ENCODE results near the gene GP5. TPM values are rescaled to one million over a fixed set of nuclear protein-coding genes. Genes with fewer than 3 reads are reported as not detected.

The GP5 gene
- total RNA-seq, 1 experiment from 2014 or later: 0.15 TPM

DNA sequence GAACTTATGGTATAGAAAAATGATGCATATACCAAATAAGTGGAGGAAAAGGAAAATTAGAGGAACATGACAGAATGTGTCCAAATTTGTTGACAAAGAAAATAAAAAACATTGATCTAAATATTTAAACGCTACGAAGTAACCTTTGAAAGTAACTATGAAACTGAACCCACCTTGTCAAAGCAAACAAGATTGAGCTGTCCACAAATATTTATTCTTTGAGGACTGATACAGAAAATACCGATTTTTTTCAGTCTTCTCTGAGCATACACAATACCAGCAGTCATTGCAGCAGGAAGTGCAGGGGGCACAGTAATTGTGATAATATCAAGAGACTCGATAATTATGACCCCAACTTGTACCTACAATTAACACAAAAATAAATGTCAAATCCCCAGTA is 47.7 kb upstream of the GP5 start:
- no peak overlapping the region for H2AFZ ChIP-seq (ENCODE audit: low read depth, low read length, poor library complexity, severe bottlenecking)
- no peaks in the 10 kb centered on the region for H3K27me3 ChIP-seq (ENCODE audit: insufficient read depth, low read length)
- no peak overlapping the region for H3K4me3 ChIP-seq (replicated peaks in 1 of 2; ENCODE audit: low read depth in 1 of 2, low read length in 2 of 2)
- no peaks in the 10 kb centered on the region for H4K20me1 ChIP-seq (ENCODE audit: insufficient read depth)
- TF ChIP-seq EGR1 (IDR thresholded peaks at IDR 0.05; ENCODE audit: low read depth): no peak
- no peak for TF ChIP-seq EZH2 (IDR thresholded peaks at IDR 0.05)
- no peak for TF ChIP-seq TCF7L2 (IDR thresholded peaks at IDR 0.05; ENCODE audit: borderline replicate concordance, extremely low read depth, insufficient read depth, insufficient read length)
- no peak for TF ChIP-seq RAD21 (IDR thresholded peaks at IDR 0.05; ENCODE audit: low read depth)
- TF ChIP-seq JUND (IDR thresholded peaks at IDR 0.05): no peak
- no peak for TF ChIP-seq EZH2phosphoT487 (IDR thresholded peaks at IDR 0.05; ENCODE audit: borderline replicate concordance)
- no peak for TF ChIP-seq SRF (IDR thresholded peaks at IDR 0.05; ENCODE audit: low read depth)
- TF ChIP-seq, protein P1, sequence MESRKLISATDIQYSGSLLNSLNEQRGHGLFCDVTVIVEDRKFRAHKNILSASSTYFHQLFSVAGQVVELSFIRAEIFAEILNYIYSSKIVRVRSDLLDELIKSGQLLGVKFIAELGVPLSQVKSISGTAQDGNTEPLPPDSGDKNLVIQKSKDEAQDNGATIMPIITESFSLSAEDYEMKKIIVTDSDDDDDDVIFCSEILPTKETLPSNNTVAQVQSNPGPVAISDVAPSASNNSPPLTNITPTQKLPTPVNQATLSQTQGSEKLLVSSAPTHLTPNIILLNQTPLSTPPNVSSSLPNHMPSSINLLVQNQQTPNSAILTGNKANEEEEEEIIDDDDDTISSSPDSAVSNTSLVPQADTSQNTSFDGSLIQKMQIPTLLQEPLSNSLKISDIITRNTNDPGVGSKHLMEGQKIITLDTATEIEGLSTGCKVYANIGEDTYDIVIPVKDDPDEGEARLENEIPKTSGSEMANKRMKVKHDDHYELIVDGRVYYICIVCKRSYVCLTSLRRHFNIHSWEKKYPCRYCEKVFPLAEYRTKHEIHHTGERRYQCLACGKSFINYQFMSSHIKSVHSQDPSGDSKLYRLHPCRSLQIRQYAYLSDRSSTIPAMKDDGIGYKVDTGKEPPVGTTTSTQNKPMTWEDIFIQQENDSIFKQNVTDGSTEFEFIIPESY (IDR thresholded peaks at IDR 0.05; ENCODE audit: extremely low read depth, insufficient replicate concordance, low read length): no peak
- ATAC-seq (no peak), DNase-seq (ENCODE audit: low read depth, low spot score) (no peak)
- no peak overlapping the region for H3K9ac ChIP-seq (ENCODE audit: low read length)
- ChIA-PET RAD21 (ENCODE audit: low non-redundant PET in 1 of 2, low total read pairs in 2 of 2, uncharacterized antibody in 2 of 2, unreplicated experiment in 2 of 2) (no interaction called here), CTCF (interaction anchor here (1.4 to 2.2 kb wide), 2 partner anchors 26 to 148 kb away, joined by 3 to 7 read pairs; no protein-coding TSS in a partner anchor), POLR2A (no interaction called here)
- no peaks in the 10 kb centered on the region for H3K9me3 ChIP-seq (ENCODE audit: control insufficient read depth in 1 of 2, insufficient read depth in 1 of 2, low read depth in 1 of 2, low read length in 2 of 2)
- peaks cover 8% of the 10 kb centered on the region; the same call in 1 of the 2 replicates for H3K79me2 ChIP-seq (ENCODE audit: insufficient read depth, low read length)
- no peak overlapping the region for H3K27ac ChIP-seq (ENCODE audit: low read depth, low read length)
- intact Hi-C loops (cut with micrococcal nuclease): no loop called here
- no peaks in the 10 kb centered on the region for H3K4me1 ChIP-seq (ENCODE audit: control insufficient read depth in 1 of 2, insufficient read depth in 2 of 2, low read length in 2 of 2)
- no TSS peak for BruUV-seq (replicated peaks)
- no peaks in the 10 kb centered on the region; the same call in 1 of the 2 replicates for H3K9me2 ChIP-seq (ENCODE audit: insufficient read depth)
- H3K36me3 ChIP-seq (ENCODE audit: control insufficient read depth in 1 of 2, insufficient read depth in 2 of 2, low read length in 2 of 2): peaks cover 26 to 41% of the 10 kb centered on the region in 2 experiments; a peak in 2 of 4 replicates
- no peak overlapping the region for H3K4me2 ChIP-seq (ENCODE audit: low read length)

DNA sequence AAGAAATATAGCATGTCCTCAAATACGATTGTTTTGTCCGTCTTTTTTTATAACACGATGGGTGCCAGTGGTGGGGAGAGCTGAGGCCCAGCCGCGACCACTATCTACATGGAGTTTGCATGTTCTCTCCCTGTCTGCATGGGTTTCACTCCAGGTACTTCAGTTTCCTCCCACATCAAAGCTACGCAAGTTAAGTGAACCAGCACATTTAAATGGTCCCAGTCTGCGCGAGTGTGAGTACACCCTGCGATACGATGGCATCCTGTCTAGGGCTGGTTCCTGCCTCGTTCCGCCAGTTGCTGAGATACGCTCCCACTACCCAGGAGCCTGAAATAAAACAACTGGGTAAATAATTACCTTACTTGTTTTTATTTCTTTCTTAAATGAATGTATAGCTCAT is 47.1 kb upstream of the GP5 start:
- Histone ChIP-seq H3K36me3 (ENCODE audit: control insufficient read depth in 1 of 2, insufficient read depth in 2 of 2, low read length in 2 of 2) (peaks cover 24 to 37% of the 10 kb centered on the region in 2 experiments; a peak in 2 of 4 replicates), H2AFZ (ENCODE audit: low read depth, low read length, poor library complexity, severe bottlenecking) (no peak overlapping the region), H3K4me3 (replicated peaks in 1 of 2; ENCODE audit: low read depth in 1 of 2, low read length in 2 of 2) (no peak overlapping the region), H3K4me2 (ENCODE audit: low read length) (no peak overlapping the region), H3K27ac (ENCODE audit: low read depth, low read length) (no peak overlapping the region), H3K9me3 (ENCODE audit: control insufficient read depth in 1 of 2, insufficient read depth in 1 of 2, low read depth in 1 of 2, low read length in 2 of 2) (no peaks in the 10 kb centered on the region), H3K79me2 (ENCODE audit: insufficient read depth, low read length) (peaks cover 8% of the 10 kb centered on the region; the same call in 1 of the 2 replicates), H3K4me1 (ENCODE audit: control insufficient read depth in 1 of 2, insufficient read depth in 2 of 2, low read length in 2 of 2) (no peaks in the 10 kb centered on the region), H3K27me3 (ENCODE audit: insufficient read depth, low read length) (no peaks in the 10 kb centered on the region), H3K9ac (ENCODE audit: low read length) (no peak overlapping the region), H4K20me1 (ENCODE audit: insufficient read depth) (no peaks in the 10 kb centered on the region), H3K9me2 (ENCODE audit: insufficient read depth) (no peaks in the 10 kb centered on the region; the same call in 1 of the 2 replicates)
- intact Hi-C loops (cut with micrococcal nuclease): no loop called here
- no TSS peak for BruUV-seq (replicated peaks)
- no peak for TF ChIP-seq CEBPB (IDR thresholded peaks at IDR 0.05; ENCODE audit: low read depth)
- TF ChIP-seq TCF7L2 (IDR thresholded peaks at IDR 0.05; ENCODE audit: borderline replicate concordance, extremely low read depth, insufficient read depth, insufficient read length): no peak
- TF ChIP-seq, protein P2, sequence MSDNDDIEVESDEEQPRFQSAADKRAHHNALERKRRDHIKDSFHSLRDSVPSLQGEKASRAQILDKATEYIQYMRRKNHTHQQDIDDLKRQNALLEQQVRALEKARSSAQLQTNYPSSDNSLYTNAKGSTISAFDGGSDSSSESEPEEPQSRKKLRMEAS (IDR thresholded peaks at IDR 0.05): no peak
- TF ChIP-seq SIN3A (IDR thresholded peaks at IDR 0.05; ENCODE audit: low read depth): no peak
- TF ChIP-seq EZH2 (IDR thresholded peaks at IDR 0.05): no peak
- ChIA-PET CTCF (interaction anchor here (1.3 to 2.2 kb wide), 2 partner anchors 26 to 148 kb away, joined by 4 to 7 read pairs; no protein-coding TSS in a partner anchor), POLR2A (no interaction called here), RAD21 (ENCODE audit: low non-redundant PET in 1 of 2, low total read pairs in 2 of 2, uncharacterized antibody in 2 of 2, unreplicated experiment in 2 of 2) (no interaction called here)
- no peak for ATAC-seq
- DNase-seq (ENCODE audit: low read depth, low spot score): no peak
